H1 (cell line): ENCODE data around the gene SLC6A6.

Experiments used
- CBX5 ChIP-seq: fragments of 300-800, 300-1000 bp; sonication (generic); IDR thresholded peaks from 2 replicates; pipeline ENCODE4 v1.7.1; 2016; ENCODE audit warnings: antibody characterized with exemption, low read length, low read depth
- CEBPB ChIP-seq: IDR thresholded peaks from 2 replicates; pipeline ENCODE4 v1.6.1; 2012; ENCODE audit warnings: low read depth, low read length
- CTCF ChIP-seq, 3 experiments: IDR thresholded peaks; 1 replicate in 2 of 3; 2 replicates in 1 of 3; pipeline versions ENCODE4 v1.5.1 to v1.6.1; 2011; ENCODE audit warnings: low read length in 3 of 3, mild to moderate bottlenecking in 3 of 3, inconsistent platforms in 2 of 3, low read depth in 1 of 3, moderate library complexity in 1 of 3; ENCODE audit not compliant: insufficient read depth in 1 of 3; ENCODE audit errors: control extremely low read depth in 1 of 3
- EGR1 ChIP-seq: IDR thresholded peaks from 2 replicates; pipeline ENCODE4 v1.6.1; 2011; ENCODE audit warnings: low read depth, low read length, borderline replicate concordance
- EP300 ChIP-seq, 2 experiments: IDR thresholded peaks; 1 replicate in 1 of 2; 2 replicates in 1 of 2; pipeline ENCODE4 v1.6.1; 2011 to 2012; ENCODE audit warnings: low read depth in 2 of 2, low read length in 2 of 2, mild to moderate bottlenecking in 2 of 2, borderline replicate concordance in 1 of 2, inconsistent platforms in 1 of 2, moderate library complexity in 1 of 2
- EZH2 ChIP-seq: fragments of 200-600 bp; sonication (generic); IDR thresholded peaks from 2 replicates; pipeline ENCODE4 v1.7.1; 2012; ENCODE audit warnings: low read depth, mild to moderate bottlenecking, moderate library complexity, low read length, inconsistent platforms; ENCODE audit not compliant: severe bottlenecking
- FOSL1 ChIP-seq: IDR thresholded peaks from 2 replicates; pipeline ENCODE4 v1.6.1; 2011; ENCODE audit warnings: mild to moderate bottlenecking, low read depth, low read length, moderate library complexity; ENCODE audit not compliant: insufficient read depth
- GABPA ChIP-seq: IDR thresholded peaks from 2 replicates; pipeline ENCODE4 v1.6.1; 2011; ENCODE audit warnings: mild to moderate bottlenecking, low read length, moderate library complexity, borderline replicate concordance; ENCODE audit not compliant: insufficient read depth
- MAX ChIP-seq: IDR thresholded peaks from 2 replicates; pipeline ENCODE4 v1.6.1; 2012; ENCODE audit warnings: inconsistent platforms
- POLR2A ChIP-seq, 2 experiments: IDR thresholded peaks; 1 replicate in 1 of 2; 2 replicates in 1 of 2; pipeline ENCODE4 v1.6.1; 2011; ENCODE audit warnings: low read depth in 2 of 2, low read length in 2 of 2, mild to moderate bottlenecking in 2 of 2; ENCODE audit errors: control extremely low read depth in 1 of 2
- POLR2AphosphoS5 ChIP-seq: IDR thresholded peaks from 2 replicates; pipeline ENCODE4 v1.6.1; 2011; ENCODE audit warnings: low read depth, low read length
- RBBP5 ChIP-seq: IDR thresholded peaks from 2 replicates; pipeline ENCODE4 v1.7.1; 2012; ENCODE audit warnings: low read depth, mild to moderate bottlenecking, inconsistent platforms, low read length, moderate library complexity, borderline replicate concordance
- RFX5 ChIP-seq: IDR thresholded peaks from 2 replicates; pipeline ENCODE4 v1.6.1; 2011; ENCODE audit warnings: low read depth, low read length, improper control_type of control experiment, borderline replicate concordance
- TEAD4 ChIP-seq: IDR thresholded peaks from 2 replicates; pipeline ENCODE4 v1.6.1; 2012; ENCODE audit warnings: low read depth, low read length, inconsistent platforms, mixed read lengths

- TF ChIP-seq POLR2AphosphoS5 = no peak
- no peak for TF ChIP-seq CTCF (IDR thresholded peaks at IDR 0.05; ENCODE audit: control extremely low read depth in 1 of 3, insufficient read depth in 1 of 3, low read depth in 1 of 3, low read length in 3 of 3)
- no peak for TF ChIP-seq GABPA
- no peak for TF ChIP-seq POLR2A (IDR thresholded peaks at IDR 0.05; ENCODE audit: control extremely low read depth in 1 of 2, low read depth in 2 of 2, low read length in 2 of 2)
- TF ChIP-seq RFX5 = no peak
- TF ChIP-seq CBX5 = no peak
- TF ChIP-seq EZH2 = no peak
- no peak for TF ChIP-seq FOSL1
- TF ChIP-seq TEAD4 = no peak
- TF ChIP-seq RBBP5 = no peak
- TF ChIP-seq EP300 (IDR thresholded peaks at IDR 0.05; ENCODE audit: borderline replicate concordance in 1 of 2, low read depth in 2 of 2, low read length in 2 of 2) = no peak
- no peak for TF ChIP-seq CEBPB
- no peak for TF ChIP-seq MAX
- no peak for TF ChIP-seq EGR1
Observed at GRCh38 chr3:14459384-14459783, 57.0 kb downstream of the SLC6A6 start.
